NCI-H2171 treated with DMSO at 0.1 percent for 48 hours (cell line): ENCODE data around the gene NDEL1.

Source experiments
- DNase-seq: peaks from one replicate; lab custom pipeline; 2025; lab: John Stamatoyannopoulos, UW

The NDEL1 gene

DNA sequence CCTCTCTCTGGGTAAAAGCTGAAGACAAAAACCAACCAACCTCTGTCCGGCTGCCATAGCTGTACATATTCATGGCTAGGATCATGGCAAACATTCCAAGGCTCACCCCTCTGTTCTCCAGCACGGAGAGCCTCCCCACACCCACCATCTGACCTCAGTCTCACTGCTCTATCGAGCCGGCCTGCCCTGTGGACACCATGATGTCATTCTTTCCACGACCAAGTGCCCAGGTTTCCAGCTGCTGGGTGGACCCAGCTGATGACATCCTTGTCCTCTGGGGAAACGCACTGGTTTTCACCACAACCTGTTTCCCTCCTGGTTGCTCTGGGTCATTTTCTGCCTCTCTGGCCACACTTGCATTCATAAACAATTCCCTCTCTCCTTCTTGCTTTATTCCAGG is 67.7 kb downstream of the NDEL1 start:
- DNase-seq: no peak

DNA sequence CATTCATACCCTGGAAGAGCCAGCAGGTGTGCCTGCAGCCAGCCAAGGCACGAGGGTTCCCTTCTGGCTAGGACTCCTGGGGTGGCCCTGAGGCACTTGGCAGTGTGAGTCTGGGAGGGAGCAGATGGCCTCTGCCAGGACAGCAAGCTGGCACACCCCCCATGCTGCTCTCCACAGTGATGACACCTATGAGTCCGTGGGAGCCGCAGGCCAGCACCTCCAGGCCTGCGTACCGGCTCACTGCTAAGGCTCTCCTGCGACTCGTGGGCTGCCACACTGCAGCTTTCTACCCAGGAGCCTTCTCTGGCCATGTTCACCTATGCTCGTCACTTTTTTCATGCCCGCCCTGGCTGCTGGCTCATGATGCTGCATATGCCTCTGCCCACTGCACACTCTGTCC is 68.1 kb downstream of the NDEL1 start:
- no peak for DNase-seq

- no peak for DNase-seq
These were observed 69.0 kb downstream of the NDEL1 start for GRCh38 chr17:8504460-8505207.

GRCh38 chr17:8506145-8506544 is 70.5 kb downstream of the NDEL1 start:
- DNase-seq: no peak

DNA sequence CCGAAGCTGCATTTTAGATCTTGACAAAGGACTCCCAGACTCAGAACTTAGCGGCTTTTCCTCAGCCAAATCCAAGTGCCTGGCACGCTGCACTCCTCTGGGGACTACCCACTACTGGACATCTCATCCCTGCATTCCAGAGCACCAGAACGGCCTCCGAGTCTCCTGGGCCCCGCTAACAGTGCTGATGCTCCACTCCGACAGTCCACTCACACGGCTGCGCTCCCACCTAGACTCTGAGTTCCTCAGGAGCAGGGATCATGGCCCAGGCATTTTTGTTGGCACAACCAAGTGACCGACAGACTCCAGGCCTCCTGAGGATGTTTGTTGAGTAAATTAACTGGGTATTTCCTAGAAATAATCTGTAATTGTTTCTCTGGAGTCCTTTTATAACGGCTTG is 79.1 kb downstream of the NDEL1 start:
- no peak for DNase-seq
